Loucy (cell line): ENCODE measurements around the gene FAM131A.

Experiments
- CTCF ChIP-seq: fragments of 200-600 bp; sonication (generic); conservative IDR thresholded peaks from 2 replicates; pipeline ENCODE4 v1.5.1; 2014; ENCODE audit warnings: mild to moderate bottlenecking, antibody characterized with exemption, low read length
- EZH2phosphoT487 ChIP-seq: fragments of 200-600 bp; IDR thresholded peaks from 2 replicates; pipeline ENCODE4 v1.6.1; 2018; ENCODE audit warnings: antibody characterized with exemption, mild to moderate bottlenecking, moderate library complexity, borderline replicate concordance

GRCh38 chr3:184354121-184354728, 16.8 kb downstream of the FAM131A start:
- TF ChIP-seq CTCF (peak; percentile 78), EZH2phosphoT487 (no peak)
